ENCODE measurements around the gene GFER.

The GFER gene

DNA sequence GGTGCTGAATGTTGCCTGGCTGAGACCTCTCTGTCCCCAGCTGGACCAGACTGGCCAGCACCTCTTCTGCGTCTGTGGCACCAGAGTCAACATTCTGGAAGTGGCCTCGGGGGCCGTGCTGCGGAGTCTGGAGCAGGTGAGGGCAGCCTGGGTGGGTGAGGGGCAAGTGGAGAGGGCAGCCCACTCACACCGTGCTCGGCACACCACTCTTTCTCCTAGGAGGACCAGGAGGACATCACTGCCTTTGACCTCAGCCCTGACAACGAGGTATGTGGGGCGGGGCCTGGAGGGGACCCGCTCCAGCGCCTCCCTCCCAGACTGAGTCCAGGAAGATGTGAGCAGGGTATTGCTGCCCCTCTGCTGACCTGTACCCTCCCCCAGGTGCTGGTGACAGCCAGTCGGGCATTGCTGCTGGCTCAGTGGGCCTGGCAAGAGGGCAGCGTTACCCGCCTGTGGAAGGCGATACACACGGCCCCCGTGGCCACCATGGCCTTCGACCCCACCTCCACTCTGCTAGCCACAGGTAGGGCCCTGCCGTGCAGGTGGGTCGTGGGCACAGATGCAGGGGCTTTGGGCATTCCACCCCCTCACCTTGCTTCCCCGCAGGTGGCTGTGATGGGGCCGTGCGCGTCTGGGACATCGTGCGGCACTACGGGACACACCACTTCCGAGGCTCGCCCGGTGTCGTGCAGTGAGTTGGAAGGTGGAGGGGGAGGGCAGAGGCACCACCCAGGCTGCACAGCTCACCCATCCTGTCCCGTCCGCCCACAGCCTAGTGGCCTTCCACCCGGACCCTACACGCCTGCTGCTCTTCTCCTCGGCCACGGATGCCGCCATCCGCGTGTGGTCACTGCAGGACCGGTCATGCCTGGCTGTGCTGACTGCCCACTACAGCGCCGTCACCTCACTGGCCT is 9.6 kb upstream of the GFER start:
- no peak for DNase-seq (ENCODE audit: low spot score)

- DNase-seq (ENCODE audit: low spot score) = no peak
These were observed 8.4 kb upstream of the GFER start for GRCh38 chr16:1975432-1976215.

GRCh38 chr16:1976216-1976520 is 7.8 kb upstream of the GFER start:
- no peak for DNase-seq (ENCODE audit: low spot score)

- DNase-seq (ENCODE audit: low spot score) = no peak
These were observed 6.8 kb upstream of the GFER start for GRCh38 chr16:1976951-1977874.

GRCh38 chr16:1977875-1978268 is 6.1 kb upstream of the GFER start:
- DNase-seq (ENCODE audit: low spot score) = no peak

GRCh38 chr16:1978476-1979120 is 5.4 kb upstream of the GFER start:
- no peak for DNase-seq (ENCODE audit: low spot score)

DNA sequence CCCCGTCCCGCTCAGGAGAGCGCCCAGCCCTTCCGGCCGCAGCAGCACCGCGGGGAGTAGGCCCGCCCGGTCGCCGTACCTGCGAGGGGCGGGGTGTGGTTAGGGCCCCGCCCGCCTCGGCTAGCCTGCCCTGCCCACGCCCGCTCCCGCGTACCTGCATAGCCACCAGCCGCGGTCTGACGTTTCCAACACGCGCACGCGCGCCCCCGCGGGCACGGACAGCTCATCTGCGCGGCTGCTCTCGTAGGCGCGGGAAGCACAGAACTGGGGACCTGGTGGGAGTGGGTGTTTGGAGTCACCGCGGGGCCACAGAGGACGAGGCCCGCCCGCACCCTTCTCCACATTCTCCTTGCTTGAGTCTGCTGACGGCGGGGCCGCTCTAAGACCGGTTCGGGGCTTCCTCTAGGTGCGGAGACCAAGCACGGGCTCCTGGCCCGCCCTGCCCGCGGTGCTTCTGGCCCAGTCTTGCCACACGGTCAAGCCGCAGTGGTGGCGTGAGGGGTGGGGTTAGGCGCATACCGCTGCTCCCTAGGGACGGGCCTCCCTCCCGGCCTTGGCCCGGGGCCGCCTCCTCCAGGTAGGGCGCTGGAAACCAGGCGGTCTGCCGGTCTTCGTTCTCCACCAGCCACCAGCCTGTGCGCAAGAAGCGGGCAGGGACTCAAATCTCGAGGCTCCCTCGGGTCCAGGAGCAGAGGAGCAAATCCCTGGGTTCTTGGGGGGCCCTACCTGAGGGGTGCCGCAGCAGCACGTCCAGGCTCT is 4.5 kb upstream of the GFER start:
- DNase-seq (ENCODE audit: low spot score) = no peak

- no peak for DNase-seq (ENCODE audit: low spot score)
These were observed 3.8 kb upstream of the GFER start for GRCh38 chr16:1980030-1980769.

DNA sequence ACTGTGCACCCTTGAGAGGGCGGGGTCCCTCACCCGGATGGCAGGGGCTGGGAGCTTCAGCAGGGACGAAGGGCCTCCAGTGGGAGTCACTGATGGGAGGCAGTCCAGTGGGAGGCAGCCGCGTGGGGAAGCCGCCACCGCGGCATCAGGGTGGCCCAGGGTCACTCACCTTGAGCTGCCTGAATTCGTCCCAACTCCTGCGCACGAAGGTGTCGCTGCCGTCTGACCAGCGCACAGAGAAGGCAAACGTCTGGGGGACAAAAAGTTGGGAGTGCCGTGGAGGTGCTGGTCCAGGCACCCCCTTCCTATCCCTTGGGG is 3.3 kb upstream of the GFER start:
- no peak for DNase-seq (ENCODE audit: low spot score)

DNA sequence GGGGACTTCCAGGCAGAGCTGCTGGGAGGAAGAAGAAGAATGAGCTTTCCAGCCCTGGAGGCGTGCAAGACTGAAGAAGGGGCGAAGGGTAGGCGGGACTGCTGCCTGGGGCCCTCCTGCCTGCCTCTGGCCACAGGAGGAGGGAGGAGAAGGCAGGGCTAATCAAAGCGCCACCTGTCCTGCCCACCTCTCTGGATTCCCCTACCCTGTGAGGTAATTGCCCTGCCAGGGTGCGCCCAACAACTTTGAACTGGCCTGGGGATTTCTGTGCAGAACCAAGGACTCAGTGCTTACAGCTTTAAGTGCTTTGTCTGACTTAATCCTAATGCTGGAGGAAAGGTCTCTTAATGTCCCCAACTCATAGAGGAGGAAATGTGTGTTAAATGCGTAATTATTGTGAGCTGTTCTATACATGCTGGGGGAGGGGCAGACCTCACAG is 2.6 kb upstream of the GFER start, which contains the start of gene NOXO1:
TSS of gene NOXO1 (minus strand) at position 72 of the 439 bp plus-strand sequence. CDS start 290 bp downstream, outside the sequence.
- peak; percentile 52 for DNase-seq (ENCODE audit: low spot score)

GRCh38 chr16:1982013-1982433 is 2.0 kb upstream of the GFER start:
- no peak for DNase-seq (ENCODE audit: low spot score)

GRCh38 chr16:1982991-1983543 is 926 bp upstream of the GFER start:
- no peak for DNase-seq (ENCODE audit: low spot score)

GRCh38 chr16:1984347-1985225 is 593 bp downstream of the GFER start:
- no peak for DNase-seq (ENCODE audit: low spot score)

DNA sequence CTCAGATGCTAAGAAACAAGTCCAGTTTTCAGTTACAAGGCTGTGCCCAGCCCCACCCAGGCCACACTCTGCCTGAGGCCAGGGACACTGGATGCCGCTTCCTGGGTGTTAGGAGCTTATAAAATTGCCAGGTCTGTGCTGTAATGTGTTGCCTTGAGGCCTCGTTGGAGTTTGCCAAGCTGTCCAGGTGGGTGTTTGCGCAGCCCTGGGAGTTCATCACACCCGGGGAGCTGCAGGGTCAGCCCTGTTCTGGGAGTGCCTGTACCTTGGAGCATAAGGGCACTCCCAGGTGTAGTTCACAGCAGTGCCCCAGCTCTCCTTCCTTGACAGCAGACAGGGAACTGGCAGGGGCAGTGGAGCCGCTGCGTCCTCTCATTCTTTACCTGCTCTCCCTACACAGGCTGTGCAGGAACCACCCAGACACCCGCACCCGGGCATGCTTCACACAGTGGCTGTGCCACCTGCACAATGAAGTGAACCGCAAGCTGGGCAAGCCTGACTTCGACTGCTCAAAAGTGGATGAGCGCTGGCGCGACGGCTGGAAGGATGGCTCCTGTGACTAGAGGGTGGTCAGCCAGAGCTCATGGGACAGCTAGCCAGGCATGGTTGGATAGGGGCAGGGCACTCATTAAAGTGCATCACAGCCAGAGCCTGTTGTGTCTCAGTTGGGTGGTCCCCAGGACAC is 1.6 kb downstream of the GFER start:
- no peak for DNase-seq (ENCODE audit: low spot score)

GRCh38 chr16:1987198-1987597 is 3.2 kb downstream of the GFER start:
- DNase-seq (ENCODE audit: low spot score) = no peak

- DNase-seq (ENCODE audit: low spot score) = no peak
These were observed 5.5 kb downstream of the GFER start, which contains the start of gene SYNGR3 for GRCh38 chr16:1989209-1990100. Gene SYNGR3 (plus strand): TSS chr16:1989970. CDS start chr16:1990103, 133 bp downstream.

GRCh38 chr16:1990101-1990350 is 6.0 kb downstream of the GFER start:
- DNase-seq (ENCODE audit: low spot score) = no peak
